Measurements from ENCODE around the gene COBL. TPM values are rescaled to one million over a fixed set of nuclear protein-coding genes. Genes with fewer than 3 reads are reported as not detected.

COBL gene
- total and polyA plus RNA-seq, 2 of the 4 experiments (the other 2 are of a cell fraction): under 0.01 TPM; not detected in 1

- no peak overlapping the region for H2BK20ac ChIP-seq (ENCODE audit: low read depth, low read length)
- H4K20me1 ChIP-seq (ENCODE audit: insufficient read depth, low read length): no peaks in the 10 kb centered on the region
- no TSS peak for BruUV-seq (replicated peaks)
- H3K79me1 ChIP-seq (ENCODE audit: low read depth in 1 of 2, low read length in 2 of 2): no peaks in the 10 kb centered on the region
- H3K27me3 ChIP-seq (ENCODE audit: control insufficient read depth, insufficient read depth, low read length): peaks cover 20% of the 10 kb centered on the region
- CTCF ChIA-PET: interaction anchor here (0.6 kb wide), 1 partner anchor 28 kb away, joined by 3 read pairs; no protein-coding TSS in a partner anchor
- H2BK5ac ChIP-seq (ENCODE audit: low read depth, low read length, poor library complexity, severe bottlenecking): no peak overlapping the region
- H3K36me3 ChIP-seq (ENCODE audit: control insufficient read depth, insufficient read depth, low read length): no peaks in the 10 kb centered on the region
- H2AK5ac ChIP-seq (ENCODE audit: low read depth, low read length): no peak overlapping the region
- H3K14ac ChIP-seq (replicated peaks; ENCODE audit: low read depth, low read length): no peak overlapping the region
- no peak overlapping the region for H3K9ac ChIP-seq (ENCODE audit: low read depth, low read length)
- H3K27ac ChIP-seq (ENCODE audit: insufficient read depth, low read length): no peak overlapping the region
- H2AK9ac ChIP-seq (replicated peaks; ENCODE audit: low read depth, low read length, poor library complexity): no peak overlapping the region
- H4K91ac ChIP-seq (ENCODE audit: insufficient read depth, low read depth, low read length): no peak overlapping the region
- H3K4me2 ChIP-seq (ENCODE audit: low read depth, low read length): no peak overlapping the region
- in situ Hi-C loops (cut with MboI; ENCODE audit: low sequenced_read_pairs): no loop called here
- no peaks in the 10 kb centered on the region for H3K4me1 ChIP-seq (ENCODE audit: control insufficient read depth, insufficient read depth, low read length)
- H2BK120ac ChIP-seq (ENCODE audit: low read depth, low read length): no peak overlapping the region
- intact Hi-C loops (cut with micrococcal nuclease): no loop called here
- H2AFZ ChIP-seq (replicated peaks; ENCODE audit: low read length, poor library complexity): no peak overlapping the region
- H3K18ac ChIP-seq (ENCODE audit: low read depth, low read length): no peak overlapping the region
- H2BK15ac ChIP-seq (ENCODE audit: low read depth, low read length): no peak overlapping the region
- H3K56ac ChIP-seq (ENCODE audit: extremely low read depth, insufficient read depth, low read length): no peak overlapping the region
- no peak for DNase-seq
- no peak overlapping the region for H4K5ac ChIP-seq (ENCODE audit: low read depth, low read length)
- no peak overlapping the region for H3K4me3 ChIP-seq (ENCODE audit: insufficient read depth, low read depth, low read length)
- no peak overlapping the region for H3K4ac ChIP-seq (ENCODE audit: low read depth, low read length)
- no peak overlapping the region for H4K8ac ChIP-seq (ENCODE audit: low read depth in 2 of 2, low read length in 2 of 2)
- ATAC-seq (ENCODE audit: low read depth): no peak
- H3K9me3 ChIP-seq (ENCODE audit: control insufficient read depth, insufficient read depth, low read length): no peaks in the 10 kb centered on the region
- POLR2A ChIA-PET (ENCODE audit: unreplicated experiment): no interaction called here
- dilution Hi-C loops (cut with HindIII; ENCODE audit: low sequenced_read_pairs, unreplicated experiment): no loop called here
- no peak overlapping the region for H3K23ac ChIP-seq (ENCODE audit: low read depth, low read length)
- TF ChIP-seq MAZ (IDR thresholded peaks at IDR 0.05; ENCODE audit: borderline replicate concordance, low read depth, low read length) (no peak), POLR2A (IDR thresholded peaks at IDR 0.05; ENCODE audit: low read depth, low read length) (no peak), FOS (IDR thresholded peaks at IDR 0.05; ENCODE audit: low read depth, low read length) (no peak), CHD1 (IDR thresholded peaks at IDR 0.05; ENCODE audit: low read depth, low read length) (no peak)
- no peaks in the 10 kb centered on the region for H3K9me1 ChIP-seq (ENCODE audit: insufficient read depth, low read length)
- no CpG with 5 or more reads among the region's 19 CpGs for WGBS, 2 experiments (ENCODE audit: extremely low coverage in 2 of 2, insufficient read length in 1 of 2)
Measured at GRCh38 chr7:51082096-51082840, 234.3 kb downstream of the COBL start.

Data from IMR-90 (cell line).